K562 (cell line): ENCODE results near the gene TBXA2R.

ENCODE experiments used
- CTCF ChIP-seq, 3 experiments: IDR thresholded peaks in 2 of 3; conservative IDR thresholded peaks in 1 of 3; 2 replicates each; pipeline ENCODE4 v1.5.1; 2011 to 2012; ENCODE audit warnings: low read length in 3 of 3, mild to moderate bottlenecking in 3 of 3, control low read depth in 2 of 3, improper control_type of control experiment in 1 of 3, inconsistent platforms in 1 of 3, low read depth in 1 of 3, mixed read lengths in 1 of 3, moderate library complexity in 1 of 3; ENCODE audit not compliant: insufficient read depth in 2 of 3
- EZH2 ChIP-seq: IDR thresholded peaks from 2 replicates; pipeline ENCODE4 v1.6.1; 2012; ENCODE audit warnings: low read depth, mild to moderate bottlenecking, inconsistent platforms, low read length, borderline replicate concordance
- MAZ ChIP-seq, 2 experiments: fragments of 450-650 bp in 1 of 2; sonication (generic) in 1 of 2; formaldehyde crosslinking; IDR thresholded peaks in 1 of 2; conservative IDR thresholded peaks in 1 of 2; 2 replicates each; pipeline versions ENCODE4 v1.4.0 to v1.5.0; 2020; ENCODE audit warnings: mild to moderate bottlenecking in 1 of 2, missing genetic modification reagents in 1 of 2
- MTF1 ChIP-seq: fragments of 250-450 bp; sonication (Bioruptor Pico); IDR thresholded peaks from 2 replicates; pipeline ENCODE4 v1.9.0; 2021; ENCODE audit warnings: moderate library complexity, mild to moderate bottlenecking, inconsistent platforms, borderline replicate concordance
- SOX6 ChIP-seq: fragments of 450-650 bp; IDR thresholded peaks from 2 replicates; pipeline ENCODE4 v1.6.1; 2014; ENCODE audit warnings: mild to moderate bottlenecking
- ZHX1 ChIP-seq: fragments of 150-350 bp; conservative IDR thresholded peaks from 2 replicates; pipeline ENCODE4 v1.6.1; 2014; ENCODE audit warnings: low read length
- ZNF274 ChIP-seq: IDR thresholded peaks from 2 replicates; pipeline ENCODE4 v1.6.1; 2011; ENCODE audit warnings: low read depth, mild to moderate bottlenecking, low read length, moderate library complexity, borderline replicate concordance
- ZNF280B ChIP-seq: fragments of 250-450 bp; sonication (Bioruptor Pico); IDR thresholded peaks from 2 replicates; pipeline ENCODE4 v1.5.1; 2021; ENCODE audit warnings: mild to moderate bottlenecking

GRCh38 chr19:3605361-3605760 lies 1.3 kb downstream of the TBXA2R start:
- no peak for TF ChIP-seq CTCF (IDR thresholded peaks at IDR 0.05 in 2 of 3, conservative IDR thresholded peaks at IDR 0.05 in 1 of 3; ENCODE audit: insufficient read depth in 2 of 3, low read depth in 1 of 3, low read length in 3 of 3)
- no peak for TF ChIP-seq ZNF274
- no peak for TF ChIP-seq ZNF280B (CRISPR knock-in tag)
- no peak for TF ChIP-seq MAZ (CRISPR knock-in tag; conservative IDR thresholded peaks at IDR 0.05 in 1 of 2, IDR thresholded peaks at IDR 0.05 in 1 of 2)
- TF ChIP-seq ZHX1: no peak
- no peak for TF ChIP-seq EZH2
- no peak for TF ChIP-seq SOX6
- TF ChIP-seq MTF1 (CRISPR knock-in tag): no peak
